ENCODE results near the gene SLC5A10.

Gene SLC5A10

GRCh38 chr17:19000531-19001325 lies 48.8 kb downstream of the SLC5A10 start:
- in situ Hi-C loops (cut with MboI; ENCODE audit: low sequenced_read_pairs): no loop called here

GRCh38 chr17:19001907-19002590 lies 50.1 kb downstream of the SLC5A10 start:
- in situ Hi-C loops (cut with MboI; ENCODE audit: low sequenced_read_pairs): no loop called here

- in situ Hi-C loops (cut with MboI; ENCODE audit: low sequenced_read_pairs): no loop called here
Observed at GRCh38 chr17:19002805-19003542, 51.0 kb downstream of the SLC5A10 start.

- in situ Hi-C loops (cut with MboI; ENCODE audit: low sequenced_read_pairs): no loop called here
Observed at GRCh38 chr17:19003543-19004420, 51.8 kb downstream of the SLC5A10 start.

GRCh38 chr17:19004421-19005136 lies 52.6 kb downstream of the SLC5A10 start, which contains the start of gene FAM83G:
TSS of gene FAM83G (minus strand) at chr17:19004764. CDS start at chr17:19004041, 723 bp downstream.
- in situ Hi-C loops (cut with MboI; ENCODE audit: low sequenced_read_pairs): no loop called here

- in situ Hi-C loops (cut with MboI; ENCODE audit: low sequenced_read_pairs): no loop called here
Observed at GRCh38 chr17:19005137-19005773, 53.3 kb downstream of the SLC5A10 start.

- in situ Hi-C loops (cut with MboI; ENCODE audit: low sequenced_read_pairs): no loop called here
Observed at GRCh38 chr17:19005789-19006430, 53.9 kb downstream of the SLC5A10 start.

- in situ Hi-C loops (cut with MboI; ENCODE audit: low sequenced_read_pairs): no loop called here
Observed at GRCh38 chr17:19006698-19007097, 54.7 kb downstream of the SLC5A10 start.

- in situ Hi-C loops (cut with MboI; ENCODE audit: low sequenced_read_pairs): no loop called here
Observed at GRCh38 chr17:19009970-19010369, 58.0 kb downstream of the SLC5A10 start.

GRCh38 chr17:19010729-19011505 lies 59.0 kb downstream of the SLC5A10 start:
- in situ Hi-C loops (cut with MboI; ENCODE audit: low sequenced_read_pairs): no loop called here

GRCh38 chr17:19011581-19011980 lies 59.6 kb downstream of the SLC5A10 start:
- in situ Hi-C loops (cut with MboI; ENCODE audit: low sequenced_read_pairs): no loop called here

- in situ Hi-C loops (cut with MboI; ENCODE audit: low sequenced_read_pairs): no loop called here
Observed at GRCh38 chr17:19012171-19013080, 60.5 kb downstream of the SLC5A10 start.

- in situ Hi-C loops (cut with MboI; ENCODE audit: low sequenced_read_pairs): no loop called here
Observed at GRCh38 chr17:19013226-19013625, 61.3 kb downstream of the SLC5A10 start.

GRCh38 chr17:19013806-19014627 lies 62.1 kb downstream of the SLC5A10 start:
- in situ Hi-C loops (cut with MboI; ENCODE audit: low sequenced_read_pairs): no loop called here

GRCh38 chr17:19014628-19015215 lies 62.8 kb downstream of the SLC5A10 start:
- in situ Hi-C loops (cut with MboI; ENCODE audit: low sequenced_read_pairs): no loop called here

- in situ Hi-C loops (cut with MboI; ENCODE audit: low sequenced_read_pairs): no loop called here
Observed at GRCh38 chr17:19015428-19015827, 63.5 kb downstream of the SLC5A10 start.
